ENCODE data around the gene ATAD3C.

GRCh38 chr1:1452882-1453281 is 3.4 kb downstream of the ATAD3C start:
- TF ChIP-seq CTCF (conservative IDR thresholded peaks at IDR 0.05 in 1 of 2, IDR thresholded peaks at IDR 0.05 in 1 of 2; ENCODE audit: low read depth in 1 of 2, low read length in 2 of 2) (no peak), EZH2 (IDR thresholded peaks at IDR 0.05; ENCODE audit: low read length, missing control alignments) (no peak)
